ENCODE data around the gene PRDM16. TPM values are rescaled to one million over a fixed set of nuclear protein-coding genes. Genes with fewer than 3 reads are reported as not detected.

Gene PRDM16
- total RNA-seq, 1 experiment from 2014 or later = 0.09 TPM

DNA sequence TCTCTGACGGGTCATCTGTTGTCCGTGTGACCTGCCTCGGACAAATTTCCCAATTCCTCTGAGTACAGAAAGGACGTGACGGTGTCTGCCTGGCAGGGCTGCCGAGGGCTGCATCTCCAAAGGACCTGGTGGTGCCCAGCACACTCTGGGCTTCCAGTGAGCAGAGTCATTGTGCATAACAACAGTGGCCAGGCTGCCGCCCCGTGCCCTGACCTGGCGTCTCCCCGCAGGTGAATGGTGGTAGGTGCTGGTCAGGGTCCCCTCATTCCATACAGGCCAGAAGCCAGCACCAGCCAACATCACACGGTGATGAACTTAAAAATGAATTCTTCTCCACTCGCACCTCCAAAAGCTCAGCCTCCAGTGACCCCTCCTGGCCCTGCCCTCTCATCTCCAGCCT lies 28.2 kb downstream of the PRDM16 start:
- Mint-ChIP-seq H3K4me1 (ENCODE audit: low read depth, unreplicated experiment) (no peaks in the 10 kb centered on the region), H3K9me3 (ENCODE audit: low read depth, unreplicated experiment) (no peaks in the 10 kb centered on the region), H3K27me3 (ENCODE audit: unreplicated experiment) (peaks cover 65% of the 10 kb centered on the region), H3K4me3 (ENCODE audit: low read depth, unreplicated experiment) (no peak overlapping the region), H3K27ac (ENCODE audit: unreplicated experiment) (no peak overlapping the region), H3K36me3 (ENCODE audit: insufficient read depth, unreplicated experiment) (no peaks in the 10 kb centered on the region)
- CTCF ChIA-PET = no interaction called here
- no TSS peak for BruUV-seq (replicated peaks)
- DNase-seq = no peak
- intact Hi-C loops (cut with micrococcal nuclease; ENCODE audit: unreplicated experiment) = no loop called here
- TF ChIP-seq, protein P1, sequence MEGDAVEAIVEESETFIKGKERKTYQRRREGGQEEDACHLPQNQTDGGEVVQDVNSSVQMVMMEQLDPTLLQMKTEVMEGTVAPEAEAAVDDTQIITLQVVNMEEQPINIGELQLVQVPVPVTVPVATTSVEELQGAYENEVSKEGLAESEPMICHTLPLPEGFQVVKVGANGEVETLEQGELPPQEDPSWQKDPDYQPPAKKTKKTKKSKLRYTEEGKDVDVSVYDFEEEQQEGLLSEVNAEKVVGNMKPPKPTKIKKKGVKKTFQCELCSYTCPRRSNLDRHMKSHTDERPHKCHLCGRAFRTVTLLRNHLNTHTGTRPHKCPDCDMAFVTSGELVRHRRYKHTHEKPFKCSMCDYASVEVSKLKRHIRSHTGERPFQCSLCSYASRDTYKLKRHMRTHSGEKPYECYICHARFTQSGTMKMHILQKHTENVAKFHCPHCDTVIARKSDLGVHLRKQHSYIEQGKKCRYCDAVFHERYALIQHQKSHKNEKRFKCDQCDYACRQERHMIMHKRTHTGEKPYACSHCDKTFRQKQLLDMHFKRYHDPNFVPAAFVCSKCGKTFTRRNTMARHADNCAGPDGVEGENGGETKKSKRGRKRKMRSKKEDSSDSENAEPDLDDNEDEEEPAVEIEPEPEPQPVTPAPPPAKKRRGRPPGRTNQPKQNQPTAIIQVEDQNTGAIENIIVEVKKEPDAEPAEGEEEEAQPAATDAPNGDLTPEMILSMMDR (IDR thresholded peaks at IDR 0.05; ENCODE audit: unreplicated experiment) = no peak

DNA sequence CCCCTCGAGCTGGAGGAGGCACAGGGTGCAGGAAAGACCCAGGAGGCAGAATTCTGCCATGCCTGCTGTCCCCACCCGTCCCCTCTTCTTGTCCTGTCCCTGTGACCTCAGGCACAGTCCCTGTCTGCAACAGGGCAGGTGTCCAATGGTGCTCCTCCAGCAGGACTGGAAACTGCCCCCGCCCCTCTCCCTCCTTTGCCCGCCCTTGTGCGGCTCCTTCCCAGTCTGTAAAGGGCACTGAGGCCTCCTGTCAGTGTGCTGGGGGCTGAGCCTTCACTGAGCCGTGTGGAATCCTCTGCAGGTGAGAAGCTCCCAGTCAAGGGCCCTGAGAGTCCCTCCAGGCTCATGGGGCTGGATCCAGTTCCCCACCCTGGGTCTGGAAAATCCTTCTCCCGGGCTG lies 28.9 kb downstream of the PRDM16 start:
- Mint-ChIP-seq H3K4me3 (ENCODE audit: low read depth, unreplicated experiment) (no peak overlapping the region), H3K27ac (ENCODE audit: unreplicated experiment) (no peak overlapping the region), H3K36me3 (ENCODE audit: insufficient read depth, unreplicated experiment) (no peaks in the 10 kb centered on the region), H3K4me1 (ENCODE audit: low read depth, unreplicated experiment) (no peaks in the 10 kb centered on the region), H3K27me3 (ENCODE audit: unreplicated experiment) (peaks cover 72% of the 10 kb centered on the region), H3K9me3 (ENCODE audit: low read depth, unreplicated experiment) (no peaks in the 10 kb centered on the region)
- intact Hi-C loops (cut with micrococcal nuclease; ENCODE audit: unreplicated experiment) = no loop called here
- no TSS peak for BruUV-seq (replicated peaks)
- CTCF ChIA-PET = no interaction called here
- TF ChIP-seq, protein P1 (IDR thresholded peaks at IDR 0.05; ENCODE audit: unreplicated experiment) = no peak
- no peak for DNase-seq

DNA sequence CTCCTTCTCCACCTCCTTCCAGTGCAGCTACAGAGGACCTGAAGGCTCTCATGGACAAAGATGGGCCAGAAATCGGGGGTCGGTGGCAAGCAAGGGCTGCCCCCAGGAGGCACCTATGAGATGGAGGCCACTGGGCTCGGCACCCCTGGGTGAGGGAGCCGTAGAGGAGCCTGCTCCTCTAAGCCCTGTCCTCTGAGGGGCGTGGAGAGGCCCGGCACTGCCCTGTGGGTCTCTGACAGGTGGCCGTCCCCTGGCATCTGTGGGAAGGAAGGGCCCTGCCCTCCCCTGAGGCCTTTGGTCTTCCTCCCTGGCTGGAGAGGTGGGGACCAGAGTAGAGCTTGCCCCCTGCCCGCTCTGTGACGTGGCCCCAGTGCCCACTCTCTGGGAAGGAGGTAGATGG lies 30.9 kb downstream of the PRDM16 start:
- peaks cover 83% of the 10 kb centered on the region for H3K27me3 Mint-ChIP-seq (ENCODE audit: unreplicated experiment)
- H3K9me3 Mint-ChIP-seq (ENCODE audit: low read depth, unreplicated experiment) = no peaks in the 10 kb centered on the region
- no peak for DNase-seq
- H3K4me1 Mint-ChIP-seq (ENCODE audit: low read depth, unreplicated experiment) = no peaks in the 10 kb centered on the region
- TF ChIP-seq, protein P1 (IDR thresholded peaks at IDR 0.05; ENCODE audit: unreplicated experiment) = no peak
- CTCF ChIA-PET = no interaction called here
- intact Hi-C loops (cut with micrococcal nuclease; ENCODE audit: unreplicated experiment) = no loop called here
- no peak overlapping the region for H3K4me3 Mint-ChIP-seq (ENCODE audit: low read depth, unreplicated experiment)
- H3K27ac Mint-ChIP-seq (ENCODE audit: unreplicated experiment) = no peak overlapping the region
- BruUV-seq (replicated peaks) = no TSS peak
- H3K36me3 Mint-ChIP-seq (ENCODE audit: insufficient read depth, unreplicated experiment) = no peaks in the 10 kb centered on the region

DNA sequence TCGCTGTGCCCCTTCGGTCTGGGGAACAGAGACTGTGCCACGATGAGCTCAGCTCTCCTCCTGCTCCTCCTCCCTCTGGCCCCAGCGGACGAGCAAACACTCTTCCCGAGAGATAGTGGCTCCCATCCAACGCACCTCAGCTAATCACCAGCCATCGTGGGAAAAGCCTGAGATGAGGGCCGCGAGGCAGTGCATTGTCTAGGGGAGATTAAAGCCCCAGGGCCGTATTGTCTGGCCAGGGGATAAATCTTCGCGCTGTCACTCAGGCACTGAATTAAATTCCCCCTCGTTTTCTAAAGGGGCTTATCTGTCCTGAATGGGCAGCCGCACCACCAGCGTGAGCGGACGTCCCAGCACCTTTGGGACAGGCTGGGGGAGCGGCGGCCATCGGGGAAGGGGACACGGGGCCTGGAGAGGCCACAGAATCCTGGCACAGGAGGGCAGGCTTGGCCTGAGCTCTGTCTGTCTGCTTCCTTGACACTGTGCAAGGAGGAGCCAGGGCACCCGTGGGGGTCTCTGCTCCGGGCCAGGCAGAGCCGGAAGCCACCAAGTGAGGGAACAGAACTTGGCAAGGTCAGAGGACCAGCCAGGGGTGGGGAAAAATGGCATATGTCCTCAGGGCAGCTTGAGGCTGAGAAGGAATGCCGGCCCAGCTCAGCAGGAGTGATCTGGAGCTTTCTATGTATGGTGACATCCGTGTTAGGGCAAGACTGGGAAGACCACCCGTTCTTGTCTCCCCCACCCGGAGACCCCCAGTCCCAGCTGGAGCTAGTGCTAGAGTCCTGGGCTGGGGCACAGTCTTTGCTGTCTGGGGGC lies 32.3 kb downstream of the PRDM16 start:
- Mint-ChIP-seq H3K36me3 (ENCODE audit: insufficient read depth, unreplicated experiment) (no peaks in the 10 kb centered on the region), H3K27me3 (ENCODE audit: unreplicated experiment) (peaks cover 74% of the 10 kb centered on the region), H3K4me3 (ENCODE audit: low read depth, unreplicated experiment) (no peak overlapping the region), H3K9me3 (ENCODE audit: low read depth, unreplicated experiment) (no peaks in the 10 kb centered on the region), H3K4me1 (ENCODE audit: low read depth, unreplicated experiment) (no peaks in the 10 kb centered on the region), H3K27ac (ENCODE audit: unreplicated experiment) (no peak overlapping the region)
- no peak for DNase-seq
- intact Hi-C loops (cut with micrococcal nuclease; ENCODE audit: unreplicated experiment) = no loop called here
- TF ChIP-seq, protein P1 (IDR thresholded peaks at IDR 0.05; ENCODE audit: unreplicated experiment) = no peak
- CTCF ChIA-PET = no interaction called here
- no TSS peak for BruUV-seq (replicated peaks)
